GM20000 (cell line): ENCODE data around the gene PLIN4.
A peak's percentile ranks its signal among the peaks of the same experiment; 100 is the strongest.

Experiments used
- DNase-seq: peaks from one replicate; pipeline ENCODE4 v3.0.0; 2012; ENCODE audit warnings: low spot score
- CTCF ChIP-seq: IDR thresholded peaks from 2 replicates; pipeline ENCODE4 v1.5.1; 2012; ENCODE audit warnings: mild to moderate bottlenecking, control low read depth; ENCODE audit errors: extremely low read depth, missing control alignments

Gene PLIN4

GRCh38 chr19:4464815-4465581 lies 53.3 kb downstream of the PLIN4 start:
- DNase-seq = no peak
- TF ChIP-seq CTCF = no peak

GRCh38 chr19:4457654-4458395 lies 60.5 kb downstream of the PLIN4 start, which contains the start of gene UBXN6:
UBXN6 (minus strand) TSS chr19:4457794; CDS start chr19:4457697, 97 bp downstream.
- TF ChIP-seq CTCF = no peak
- peak; percentile 98 for DNase-seq

- TF ChIP-seq CTCF = no peak
- DNase-seq = peak; percentile 87
Measured at GRCh38 chr19:4456843-4457653, 61.2 kb downstream of the PLIN4 start.

GRCh38 chr19:4456476-4456842 lies 61.8 kb downstream of the PLIN4 start:
- no peak for TF ChIP-seq CTCF
- no peak for DNase-seq

GRCh38 chr19:4455719-4456475 lies 62.4 kb downstream of the PLIN4 start:
- no peak for DNase-seq
- TF ChIP-seq CTCF = no peak

GRCh38 chr19:4454747-4455718 lies 63.3 kb downstream of the PLIN4 start:
- no peak for DNase-seq
- TF ChIP-seq CTCF = no peak
